Hepatocyte (in vitro differentiated cells): ENCODE results near the gene TRPM7. TPM values are rescaled to one million over a fixed set of nuclear protein-coding genes. Genes with fewer than 3 reads are reported as not detected.
A peak's percentile ranks its signal among the peaks of the same experiment; 100 is the strongest.

Experiments used
- DNase-seq: peaks from one replicate; pipeline ENCODE4 v3.0.0-alpha.2; 2016; ENCODE audit warnings: low spot score
- H2AFZ ChIP-seq: fragments of 200-600 bp; sonication (generic); 2 replicates; pipeline ENCODE4 v1.6.0; 2016; ENCODE audit warnings: antibody characterized with exemption, mild to moderate bottlenecking
- H3K27ac ChIP-seq: fragments of 200-600 bp; sonication (generic); 2 replicates; pipeline ENCODE4 v1.5.1; 2016; ENCODE audit warnings: mild to moderate bottlenecking
- H3K27me3 ChIP-seq: fragments of 200-600 bp; sonication (generic); 2 replicates; pipeline ENCODE4 v1.6.1; 2016
- H3K36me3 ChIP-seq: fragments of 200-600 bp; sonication (generic); replicated peaks from 2 replicates; pipeline ENCODE4 v1.5.1; 2016; ENCODE audit warnings: low read depth; ENCODE audit not compliant: insufficient read depth
- H3K4me1 ChIP-seq: fragments of 200-600 bp; sonication (generic); 2 replicates; pipeline ENCODE4 v1.5.1; 2016; ENCODE audit warnings: mild to moderate bottlenecking, moderate library complexity; ENCODE audit not compliant: insufficient read depth
- H3K4me2 ChIP-seq: fragments of 200-600 bp; sonication (generic); 2 replicates; pipeline ENCODE4 v1.6.0; 2016
- H3K4me3 ChIP-seq: fragments of 200-600 bp; sonication (generic); 2 replicates; pipeline ENCODE4 v1.5.1; 2016; ENCODE audit warnings: mild to moderate bottlenecking
- H3K79me2 ChIP-seq: fragments of 200-600 bp; sonication (generic); 2 replicates; pipeline ENCODE4 v1.6.0; 2017; ENCODE audit warnings: mild to moderate bottlenecking
- H3K9me2 ChIP-seq: fragments of 200-600 bp; sonication (generic); replicated peaks from 2 replicates; pipeline ENCODE4 v1.6.0; 2017; ENCODE audit warnings: mild to moderate bottlenecking; ENCODE audit not compliant: insufficient read depth
- H3K9me3 ChIP-seq: fragments of 200-600 bp; sonication (generic); 2 replicates; pipeline ENCODE4 v1.5.1; 2016; ENCODE audit warnings: low read depth, mild to moderate bottlenecking
- H4K20me1 ChIP-seq: fragments of 200-600 bp; sonication (generic); 2 replicates; pipeline ENCODE4 v1.6.0; 2016; ENCODE audit warnings: mild to moderate bottlenecking; ENCODE audit not compliant: insufficient read depth, poor library complexity, severe bottlenecking
- EZH2 ChIP-seq: fragments of 200-600 bp; sonication (generic); IDR thresholded peaks from 2 replicates; pipeline ENCODE4 v1.6.1; 2016; ENCODE audit warnings: antibody characterized with exemption, mild to moderate bottlenecking, borderline replicate concordance
- EZH2phosphoT487 ChIP-seq: fragments of 200-600 bp; sonication (generic); IDR thresholded peaks from one replicate; pipeline ENCODE4 v1.6.1; 2018; ENCODE audit warnings: antibody characterized with exemption, mild to moderate bottlenecking, low read depth, moderate library complexity; ENCODE audit not compliant: unreplicated experiment, severe bottlenecking
- WGBS: methylation state at CpG from one replicate; pipeline ENCODE4 v1.1.6; 2016; ENCODE audit warnings: low lambda C conversion rate; ENCODE audit errors: missing lambda C conversion rate; 5-methylcytosine and 5-hydroxymethylcytosine counted together
- polyA plus RNA-seq: library from polyadenylated mRNA; unstranded; fragments of >200 nt; fragmentation: Nextera tagmentation; extraction: Ambion mirVana; gene quantifications from 2 replicates; pipeline ENCODE4 v1.2.1, GENCODE V29; 2016
- total RNA-seq: library from RNA; depleted of rRNA; stranded (reverse); fragments of >200 nt; gene quantifications from 2 replicates; pipeline ENCODE4 v1.2.3, GENCODE V29; 2014
- TF ChIP-seq, protein P1 (sequence below): fragments of 200-600 bp; sonication (generic); IDR thresholded peaks from 2 replicates; pipeline ENCODE4 v1.5.1; 2016; ENCODE audit warnings: antibody characterized with exemption, mild to moderate bottlenecking; ENCODE audit not compliant: poor library complexity

TRPM7 gene
- total and polyA plus RNA-seq, 2 experiments from 2014 or later, result 12.2 to 58.3 TPM

DNA sequence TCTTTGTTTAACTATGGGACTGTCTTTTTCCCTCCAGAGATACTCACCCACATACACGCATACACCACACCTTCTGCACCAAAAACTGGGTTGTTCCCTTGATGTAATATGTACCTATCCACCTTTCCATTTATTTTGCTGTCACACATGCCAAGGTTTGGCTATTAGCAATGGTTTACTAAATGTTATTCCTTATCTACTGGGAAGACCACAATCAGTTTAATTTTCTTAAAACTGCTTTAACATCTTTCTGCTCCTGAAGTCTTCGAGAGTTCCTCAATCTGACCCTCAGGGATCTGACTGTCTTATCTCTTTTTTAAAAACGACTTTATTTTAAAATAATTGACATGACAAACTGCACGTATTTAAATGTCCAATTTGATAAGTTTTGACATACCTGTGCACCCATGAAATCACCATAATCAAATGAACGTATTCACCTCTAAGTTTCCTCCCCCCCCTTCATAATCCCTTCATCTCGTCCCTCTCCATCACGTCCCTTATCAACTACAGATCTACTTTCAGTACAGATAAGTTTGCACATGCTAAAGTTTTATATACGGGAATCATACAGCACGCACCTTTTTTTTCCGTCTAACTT lies 805 bp upstream of the TRPM7 start:
- peak overlapping the region; percentile 99 for H3K27ac ChIP-seq
- H3K4me2 ChIP-seq, result peak overlapping the region; percentile 73
- no peaks in the 10 kb centered on the region for H3K27me3 ChIP-seq
- WGBS, result 54% methylated on average over 10 of the region's 10 CpGs
- H3K4me3 ChIP-seq, result peak overlapping the region; percentile 71
- peak overlapping the region; percentile 89 for H2AFZ ChIP-seq
- no peak for DNase-seq
- peaks cover 40% of the 10 kb centered on the region for H3K79me2 ChIP-seq
- peaks cover 9% of the 10 kb centered on the region for H3K4me1 ChIP-seq
- TF ChIP-seq, protein P1, sequence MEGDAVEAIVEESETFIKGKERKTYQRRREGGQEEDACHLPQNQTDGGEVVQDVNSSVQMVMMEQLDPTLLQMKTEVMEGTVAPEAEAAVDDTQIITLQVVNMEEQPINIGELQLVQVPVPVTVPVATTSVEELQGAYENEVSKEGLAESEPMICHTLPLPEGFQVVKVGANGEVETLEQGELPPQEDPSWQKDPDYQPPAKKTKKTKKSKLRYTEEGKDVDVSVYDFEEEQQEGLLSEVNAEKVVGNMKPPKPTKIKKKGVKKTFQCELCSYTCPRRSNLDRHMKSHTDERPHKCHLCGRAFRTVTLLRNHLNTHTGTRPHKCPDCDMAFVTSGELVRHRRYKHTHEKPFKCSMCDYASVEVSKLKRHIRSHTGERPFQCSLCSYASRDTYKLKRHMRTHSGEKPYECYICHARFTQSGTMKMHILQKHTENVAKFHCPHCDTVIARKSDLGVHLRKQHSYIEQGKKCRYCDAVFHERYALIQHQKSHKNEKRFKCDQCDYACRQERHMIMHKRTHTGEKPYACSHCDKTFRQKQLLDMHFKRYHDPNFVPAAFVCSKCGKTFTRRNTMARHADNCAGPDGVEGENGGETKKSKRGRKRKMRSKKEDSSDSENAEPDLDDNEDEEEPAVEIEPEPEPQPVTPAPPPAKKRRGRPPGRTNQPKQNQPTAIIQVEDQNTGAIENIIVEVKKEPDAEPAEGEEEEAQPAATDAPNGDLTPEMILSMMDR, result no peak
- TF ChIP-seq EZH2 (no peak), EZH2phosphoT487 (no peak)
- H4K20me1 ChIP-seq, result peaks cover 27% of the 10 kb centered on the region
- H3K9me2 ChIP-seq, result no peaks in the 10 kb centered on the region
- no peaks in the 10 kb centered on the region for H3K9me3 ChIP-seq
- no peaks in the 10 kb centered on the region for H3K36me3 ChIP-seq

DNA sequence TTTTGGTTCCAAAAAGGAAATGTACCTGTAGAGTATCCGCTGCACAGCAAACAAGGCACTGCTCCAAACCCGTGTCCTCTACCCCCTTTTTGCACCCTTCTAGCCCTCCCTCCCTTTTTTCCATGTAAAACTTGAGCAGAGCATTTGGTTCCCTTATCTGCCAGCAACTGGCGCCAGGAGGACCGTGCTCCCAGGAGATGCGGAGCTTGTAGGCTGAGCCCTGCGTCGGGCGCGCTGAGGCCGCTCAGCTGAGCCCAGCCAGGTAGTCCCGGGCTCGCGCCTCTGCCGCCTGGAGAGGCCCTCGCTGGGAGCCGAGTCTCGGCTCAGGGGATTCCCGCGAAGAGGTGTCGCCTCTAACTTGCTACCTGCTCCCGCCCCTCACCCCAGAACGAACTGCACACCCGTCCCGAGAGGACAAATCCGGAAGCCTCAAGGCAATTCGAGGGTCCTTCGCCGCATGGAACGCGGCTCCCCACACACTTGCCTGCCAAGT lies 575 bp downstream of the TRPM7 start:
- DNase-seq, result peak; percentile 82
- peaks cover 54% of the 10 kb centered on the region for H3K79me2 ChIP-seq
- peak overlapping the region; percentile 100 for H3K4me3 ChIP-seq
- H3K4me2 ChIP-seq, result peak overlapping the region; percentile 93
- no peaks in the 10 kb centered on the region for H3K27me3 ChIP-seq
- TF ChIP-seq EZH2 (no peak), EZH2phosphoT487 (no peak)
- TF ChIP-seq, protein P1, result no peak
- H3K9me3 ChIP-seq, result no peaks in the 10 kb centered on the region
- H3K9me2 ChIP-seq, result no peaks in the 10 kb centered on the region
- H4K20me1 ChIP-seq, result peaks cover 40% of the 10 kb centered on the region
- no peaks in the 10 kb centered on the region for H3K36me3 ChIP-seq
- H2AFZ ChIP-seq, result peak overlapping the region; percentile 96
- under 1% methylated on average over 30 of the region's 30 CpGs for WGBS
- peaks cover 9% of the 10 kb centered on the region for H3K4me1 ChIP-seq
- H3K27ac ChIP-seq, result peak overlapping the region; percentile 99

DNA sequence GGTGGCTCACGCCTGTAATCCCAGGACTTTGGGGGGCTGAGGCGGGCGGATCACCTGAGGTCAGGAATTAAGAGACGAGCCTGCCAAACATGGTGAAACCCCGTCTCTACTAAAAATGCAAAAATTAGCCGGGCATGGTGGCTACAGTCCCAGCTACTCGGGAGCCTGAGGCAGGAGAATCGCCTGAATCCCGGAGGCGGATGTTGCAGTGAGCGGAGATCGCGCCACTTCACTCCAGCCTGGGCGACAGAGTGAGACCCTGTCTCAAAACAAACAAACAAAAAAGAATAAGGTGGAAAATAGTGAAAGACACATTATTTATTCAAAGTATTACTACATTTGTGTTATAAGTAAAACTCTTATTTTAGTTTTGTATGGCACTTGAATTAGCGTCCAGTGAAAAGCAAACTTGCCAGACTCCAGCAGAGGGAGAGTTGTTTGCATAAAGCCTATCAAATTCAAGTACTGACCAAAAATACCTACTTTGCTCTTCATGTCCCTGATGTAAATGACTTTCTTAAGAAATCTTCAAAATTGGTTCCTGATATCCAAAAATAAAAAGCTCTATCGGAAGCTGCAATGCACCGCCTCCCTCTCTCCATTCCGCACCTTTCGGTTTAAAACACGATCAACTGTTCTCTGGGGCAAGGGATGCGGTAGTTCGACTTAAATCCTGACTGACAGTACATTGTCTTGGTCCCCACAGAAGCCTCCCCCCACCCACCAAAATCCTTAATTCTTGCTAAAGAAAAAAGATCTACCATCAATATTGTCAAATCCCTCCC lies 1.2 kb downstream of the TRPM7 start:
- Histone ChIP-seq H3K4me2 (peak overlapping the region; percentile 93), H3K9me2 (no peaks in the 10 kb centered on the region), H3K27ac (peak overlapping the region; percentile 99), H2AFZ (peak overlapping the region; percentile 96), H3K36me3 (no peaks in the 10 kb centered on the region), H3K4me3 (peak overlapping the region; percentile 100), H3K79me2 (peaks cover 60% of the 10 kb centered on the region), H4K20me1 (peaks cover 46% of the 10 kb centered on the region), H3K4me1 (peaks cover 9% of the 10 kb centered on the region), H3K9me3 (no peaks in the 10 kb centered on the region), H3K27me3 (no peaks in the 10 kb centered on the region)
- WGBS, result 34% methylated on average over 22 of the region's 22 CpGs
- TF ChIP-seq, protein P1, result peak; percentile 26
- TF ChIP-seq EZH2, result no peak
- no peak for DNase-seq
